HUDEP-2 (cell line): ENCODE data around the gene ATP5MG.

Source experiments
- DNase-seq, 76 experiments: peaks; one replicate each; lab custom pipeline; 2025; ENCODE audit not compliant: unreplicated experiment in 76 of 76; lab: John Stamatoyannopoulos, UW

ATP5MG gene

GRCh38 chr11:118439646-118440045, 38.2 kb downstream of the ATP5MG start:
- DNase-seq = no peak

- DNase-seq = no peak
These were observed 40.4 kb downstream of the ATP5MG start for GRCh38 chr11:118441770-118442275.

- no peak for DNase-seq
These were observed 40.9 kb downstream of the ATP5MG start for GRCh38 chr11:118442301-118442700.

GRCh38 chr11:118442908-118443589, 41.6 kb downstream of the ATP5MG start:
- DNase-seq = no peak

GRCh38 chr11:118443590-118444218, 42.3 kb downstream of the ATP5MG start:
- DNase-seq = no peak

- DNase-seq = no peak
These were observed 46.0 kb downstream of the ATP5MG start for GRCh38 chr11:118447423-118447822.

GRCh38 chr11:118448294-118448693, 46.9 kb downstream of the ATP5MG start:
- no peak for DNase-seq

GRCh38 chr11:118449316-118449918, 48.0 kb downstream of the ATP5MG start:
- DNase-seq = no peak

- no peak for DNase-seq
These were observed 49.0 kb downstream of the ATP5MG start for GRCh38 chr11:118450451-118450850.
